ENCODE measurements around the gene CARD10. TPM values are rescaled to one million over a fixed set of nuclear protein-coding genes. Genes with fewer than 3 reads are reported as not detected.

CARD10 gene
- total RNA-seq, 1 donor from 2014 or later, result 13.5 TPM

- Mint-ChIP-seq H3K4me1 (ENCODE audit: low read depth) (peaks cover 9% of the 10 kb centered on the region), H3K27me3 (ENCODE audit: low read depth) (peaks cover 2% of the 10 kb centered on the region), H3K27ac (ENCODE audit: unreplicated experiment) (no peak overlapping the region), H3K4me3 (ENCODE audit: unreplicated experiment) (no peak overlapping the region), H3K36me3 (ENCODE audit: low read depth) (no peaks in the 10 kb centered on the region), H3K9me3 (ENCODE audit: low read depth) (no peaks in the 10 kb centered on the region)
- no peak for DNase-seq (ENCODE audit: low spot score)
- TF ChIP-seq, protein P1, sequence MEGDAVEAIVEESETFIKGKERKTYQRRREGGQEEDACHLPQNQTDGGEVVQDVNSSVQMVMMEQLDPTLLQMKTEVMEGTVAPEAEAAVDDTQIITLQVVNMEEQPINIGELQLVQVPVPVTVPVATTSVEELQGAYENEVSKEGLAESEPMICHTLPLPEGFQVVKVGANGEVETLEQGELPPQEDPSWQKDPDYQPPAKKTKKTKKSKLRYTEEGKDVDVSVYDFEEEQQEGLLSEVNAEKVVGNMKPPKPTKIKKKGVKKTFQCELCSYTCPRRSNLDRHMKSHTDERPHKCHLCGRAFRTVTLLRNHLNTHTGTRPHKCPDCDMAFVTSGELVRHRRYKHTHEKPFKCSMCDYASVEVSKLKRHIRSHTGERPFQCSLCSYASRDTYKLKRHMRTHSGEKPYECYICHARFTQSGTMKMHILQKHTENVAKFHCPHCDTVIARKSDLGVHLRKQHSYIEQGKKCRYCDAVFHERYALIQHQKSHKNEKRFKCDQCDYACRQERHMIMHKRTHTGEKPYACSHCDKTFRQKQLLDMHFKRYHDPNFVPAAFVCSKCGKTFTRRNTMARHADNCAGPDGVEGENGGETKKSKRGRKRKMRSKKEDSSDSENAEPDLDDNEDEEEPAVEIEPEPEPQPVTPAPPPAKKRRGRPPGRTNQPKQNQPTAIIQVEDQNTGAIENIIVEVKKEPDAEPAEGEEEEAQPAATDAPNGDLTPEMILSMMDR (IDR thresholded peaks at IDR 0.05), result no peak
Measured at GRCh38 chr22:37479196-37479595, 40.0 kb downstream of the CARD10 start.

GRCh38 chr22:37476389-37477329, 42.6 kb downstream of the CARD10 start:
- Mint-ChIP-seq H3K4me3 (ENCODE audit: unreplicated experiment) (no peak overlapping the region), H3K9me3 (ENCODE audit: low read depth) (no peaks in the 10 kb centered on the region), H3K4me1 (ENCODE audit: low read depth) (no peaks in the 10 kb centered on the region), H3K27ac (ENCODE audit: unreplicated experiment) (no peak overlapping the region), H3K36me3 (ENCODE audit: low read depth) (no peaks in the 10 kb centered on the region), H3K27me3 (ENCODE audit: low read depth) (peaks cover 6% of the 10 kb centered on the region)
- DNase-seq (ENCODE audit: low spot score), result no peak
- TF ChIP-seq, protein P1 (IDR thresholded peaks at IDR 0.05), result no peak

- Mint-ChIP-seq H3K27me3 (ENCODE audit: low read depth) (peaks cover 10% of the 10 kb centered on the region), H3K36me3 (ENCODE audit: low read depth) (no peaks in the 10 kb centered on the region), H3K27ac (ENCODE audit: unreplicated experiment) (no peak overlapping the region), H3K4me1 (ENCODE audit: low read depth) (no peaks in the 10 kb centered on the region), H3K9me3 (ENCODE audit: low read depth) (no peaks in the 10 kb centered on the region), H3K4me3 (ENCODE audit: unreplicated experiment) (no peak overlapping the region)
- no peak for DNase-seq (ENCODE audit: low spot score)
- TF ChIP-seq, protein P1 (IDR thresholded peaks at IDR 0.05), result no peak
Measured at GRCh38 chr22:37474447-37475090, 44.6 kb downstream of the CARD10 start.

DNA sequence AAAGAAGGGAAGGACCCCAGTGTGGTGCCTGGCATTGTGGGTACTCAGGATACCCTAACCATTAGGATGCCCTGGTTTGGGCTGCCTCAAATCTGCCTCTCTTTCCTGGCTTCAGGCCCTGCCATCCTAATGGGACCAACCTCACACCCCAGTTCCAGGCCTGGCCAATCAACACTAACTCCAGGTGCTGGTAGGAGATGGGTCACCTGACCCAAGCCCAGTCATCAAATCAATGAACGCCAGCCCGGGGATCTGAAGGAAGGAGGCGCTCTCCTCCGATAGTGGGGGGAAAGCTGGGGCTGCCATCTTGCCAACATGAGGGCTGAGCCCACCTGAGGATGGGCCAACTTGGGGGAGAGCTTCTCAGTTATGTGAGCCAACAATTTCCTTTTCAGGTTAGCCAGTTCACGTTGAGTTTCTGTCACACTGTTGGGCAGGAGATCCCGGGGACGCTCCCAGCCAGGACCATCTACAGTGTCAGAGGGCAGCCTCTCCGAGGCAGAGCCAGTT, 45.7 kb downstream of the CARD10 start:
- DNase-seq (ENCODE audit: low spot score), result no peak
- Mint-ChIP-seq H3K27me3 (ENCODE audit: low read depth) (peaks cover 13% of the 10 kb centered on the region), H3K27ac (ENCODE audit: unreplicated experiment) (no peak overlapping the region), H3K4me1 (ENCODE audit: low read depth) (no peaks in the 10 kb centered on the region), H3K36me3 (ENCODE audit: low read depth) (no peaks in the 10 kb centered on the region), H3K9me3 (ENCODE audit: low read depth) (no peaks in the 10 kb centered on the region), H3K4me3 (ENCODE audit: unreplicated experiment) (no peak overlapping the region)
- TF ChIP-seq, protein P1 (IDR thresholded peaks at IDR 0.05), result no peak

- no peaks in the 10 kb centered on the region for H3K4me1 Mint-ChIP-seq (ENCODE audit: low read depth)
- TF ChIP-seq, protein P1 (IDR thresholded peaks at IDR 0.05), result peak; percentile 77
- H3K27me3 Mint-ChIP-seq (ENCODE audit: low read depth), result peaks cover 18% of the 10 kb centered on the region
- no peak overlapping the region for H3K27ac Mint-ChIP-seq (ENCODE audit: unreplicated experiment)
- H3K36me3 Mint-ChIP-seq (ENCODE audit: low read depth), result no peaks in the 10 kb centered on the region
- no peak for DNase-seq (ENCODE audit: low spot score)
- no peak overlapping the region for H3K4me3 Mint-ChIP-seq (ENCODE audit: unreplicated experiment)
- no peaks in the 10 kb centered on the region for H3K9me3 Mint-ChIP-seq (ENCODE audit: low read depth)
Measured at GRCh38 chr22:37472418-37473006, 46.7 kb downstream of the CARD10 start.
